HG03135 (cell line): ENCODE data around the gene UBXN6.

Source experiments
- ATAC-seq: cut with Tn5 transposase; IDR thresholded peaks from one replicate; pipeline ENCODE4 v1.9.1; 2021; ENCODE audit warnings: mild to moderate bottlenecking, moderate library complexity; ENCODE audit not compliant: unreplicated experiment

UBXN6 gene

DNA sequence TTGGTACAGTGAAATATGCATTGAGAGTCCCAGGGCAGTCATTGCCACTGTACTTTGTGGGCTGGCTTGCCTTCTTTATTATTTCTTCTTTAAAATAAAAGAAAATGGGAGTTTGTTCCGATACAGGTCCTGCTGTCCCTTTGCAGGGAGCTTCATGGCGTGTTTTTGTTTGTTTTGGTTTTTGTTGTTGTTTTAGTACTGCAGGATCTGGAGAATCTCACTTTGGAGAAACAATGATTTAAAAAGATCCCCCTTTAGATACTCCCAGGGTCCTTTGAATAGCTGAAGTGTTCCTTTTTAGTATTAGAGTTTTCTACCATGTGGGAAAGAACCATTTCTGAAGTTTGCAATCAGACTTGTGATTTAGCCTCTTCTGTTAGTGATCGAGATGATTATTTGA is 44.0 kb downstream of the UBXN6 start:
- no peak for ATAC-seq

- ATAC-seq: no peak
Observed at GRCh38 chr19:4409123-4409933, 48.3 kb downstream of the UBXN6 start.

- no peak for ATAC-seq
Observed at GRCh38 chr19:4406626-4407025, 51.0 kb downstream of the UBXN6 start.

GRCh38 chr19:4405977-4406376 is 51.6 kb downstream of the UBXN6 start:
- no peak for ATAC-seq

DNA sequence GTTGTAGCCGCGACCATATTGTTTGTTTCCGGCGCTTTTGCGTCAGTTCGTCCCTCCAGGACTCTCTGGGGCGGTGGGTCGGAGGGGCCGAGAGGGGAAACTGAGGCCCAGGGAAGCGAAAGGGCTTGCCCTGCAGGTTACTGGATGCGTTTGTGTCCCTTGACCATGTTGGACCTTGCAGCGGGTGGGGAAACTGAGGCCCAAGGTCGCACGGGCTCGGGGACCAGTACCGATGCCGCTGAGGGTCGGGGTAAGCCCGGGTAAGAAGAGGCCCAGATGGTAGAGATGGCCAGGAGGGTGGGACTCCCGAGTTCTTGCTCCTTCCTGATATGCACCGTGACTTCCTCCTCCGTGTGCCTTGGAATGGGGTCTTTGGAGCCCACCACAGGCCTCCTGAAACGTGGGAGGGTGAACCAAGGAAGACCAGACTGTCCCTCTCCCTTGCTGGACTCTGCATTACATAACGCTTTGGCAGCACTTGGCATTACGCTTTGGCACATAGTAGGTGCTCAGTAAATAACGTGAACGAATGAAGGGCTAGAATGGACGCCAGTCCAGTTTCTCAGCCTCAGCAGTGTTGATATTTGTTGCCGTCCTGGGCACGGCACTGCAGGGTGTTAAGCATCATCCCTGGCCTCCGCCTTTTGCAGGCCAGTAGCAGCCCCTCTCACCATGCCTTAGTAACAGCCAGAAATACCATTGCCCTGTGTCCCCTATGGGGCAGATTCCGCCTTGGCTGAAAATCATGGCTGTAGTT is 54.4 kb downstream of the UBXN6 start:
- no peak for ATAC-seq

DNA sequence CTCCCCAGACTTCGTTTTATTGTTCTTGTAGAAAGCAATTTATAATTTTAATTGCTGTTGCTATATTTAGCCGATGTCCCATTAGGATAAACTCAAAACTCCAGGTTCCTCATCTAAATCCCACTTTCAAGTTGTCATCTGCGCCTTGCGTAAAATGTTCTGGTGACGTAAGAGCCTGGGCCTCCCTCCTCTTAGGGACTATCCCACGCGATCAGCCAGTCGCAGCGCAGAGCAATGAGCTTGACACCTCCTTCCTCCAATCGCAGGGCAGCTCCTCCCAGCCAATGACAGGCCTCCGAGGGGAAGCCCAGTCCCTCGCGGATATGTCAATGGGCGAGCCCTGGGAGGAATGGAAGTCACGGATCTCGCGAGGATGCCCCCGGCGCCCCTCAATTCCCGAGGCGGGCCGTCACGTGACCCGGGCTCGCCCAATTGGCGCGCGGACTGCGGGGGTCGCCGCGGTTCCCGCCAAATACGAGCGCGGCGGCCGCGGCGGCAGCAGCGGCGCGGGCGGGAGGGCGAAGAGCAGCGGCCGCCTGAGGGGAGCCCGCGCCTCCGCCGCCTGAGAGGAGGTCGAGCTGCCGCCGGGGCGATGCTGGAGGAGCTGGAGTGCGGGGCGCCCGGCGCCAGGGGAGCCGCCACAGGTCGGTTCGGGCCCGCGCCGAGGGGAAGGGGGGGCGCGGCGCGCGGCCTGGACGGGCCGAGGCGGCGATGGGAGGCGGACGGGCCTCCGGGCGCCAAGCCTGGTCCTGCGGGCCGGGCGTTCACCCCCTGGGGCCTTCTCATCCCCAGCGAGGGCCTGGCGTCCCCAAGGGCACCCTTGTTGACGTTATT is 55.2 kb downstream of the UBXN6 start, which contains the start of gene CHAF1A:
Gene CHAF1A (plus strand): TSS at position 470 of the 834 bp plus-strand sequence. CDS start 123 bp downstream, at position 593.
- ATAC-seq: peak; percentile 79

GRCh38 chr19:4401769-4402170 is 55.8 kb downstream of the UBXN6 start:
- ATAC-seq: no peak

DNA sequence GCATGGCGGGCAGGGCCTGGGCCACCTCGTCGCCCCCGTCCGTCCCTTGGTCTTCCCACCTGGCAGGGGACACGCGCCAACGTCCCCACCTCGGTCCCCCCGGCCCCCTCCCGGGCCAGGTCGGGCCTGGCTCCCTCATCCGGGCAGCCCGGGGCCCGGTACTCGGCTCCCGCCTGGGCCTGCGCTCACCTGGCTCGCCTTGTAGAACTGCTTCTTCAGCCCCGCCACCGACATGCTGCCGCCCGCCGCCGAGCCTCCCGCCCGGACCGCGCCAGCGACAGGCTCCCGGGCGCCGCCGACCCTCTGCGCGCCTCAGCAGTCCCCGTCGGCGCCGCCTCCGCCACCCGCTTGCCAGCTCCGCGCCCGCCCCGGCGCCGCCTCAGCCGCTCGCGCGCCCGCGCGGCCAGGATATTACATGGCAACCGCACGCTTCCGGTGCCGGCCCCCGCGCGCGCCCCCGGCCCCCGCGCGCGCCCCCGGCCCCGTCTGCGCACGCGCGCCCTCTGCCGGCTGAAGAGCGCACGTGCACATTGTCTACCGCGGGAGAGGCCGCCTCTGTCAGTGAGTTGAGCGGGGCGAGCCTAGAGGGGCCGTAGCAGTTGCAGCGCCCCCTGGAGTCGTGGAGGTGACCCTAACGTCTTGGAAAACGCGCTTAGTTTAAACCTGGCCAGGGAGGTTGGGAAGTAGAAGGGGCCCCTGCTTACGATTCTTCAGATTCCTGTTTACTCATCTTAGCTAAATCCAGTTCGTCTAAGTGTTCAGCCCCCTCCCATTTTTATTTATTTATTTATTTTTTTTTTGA is 57.3 kb downstream of the UBXN6 start, which contains the start of gene SH3GL1:
Gene SH3GL1 (minus strand): TSS at position 413 of the 802 bp plus-strand sequence. CDS start 179 bp downstream, at position 234.
- ATAC-seq: peak; percentile 54

DNA sequence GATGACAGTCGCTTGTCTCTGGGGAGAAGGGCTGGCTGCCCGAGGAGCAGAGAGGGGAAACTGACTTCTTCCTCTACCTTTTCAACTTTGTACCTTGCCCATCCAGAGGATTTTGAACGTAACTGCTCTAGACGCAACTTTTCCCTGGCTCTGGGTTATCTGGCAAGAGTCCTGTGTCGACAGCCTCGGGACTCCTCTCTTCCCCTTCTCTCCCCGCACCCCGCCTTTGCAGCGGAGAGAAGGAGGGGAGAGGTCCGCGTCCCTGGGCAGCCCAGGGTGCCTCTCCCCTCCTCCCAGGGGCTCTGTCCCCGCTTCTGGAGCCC is 57.8 kb downstream of the UBXN6 start:
- ATAC-seq: peak; percentile 2

DNA sequence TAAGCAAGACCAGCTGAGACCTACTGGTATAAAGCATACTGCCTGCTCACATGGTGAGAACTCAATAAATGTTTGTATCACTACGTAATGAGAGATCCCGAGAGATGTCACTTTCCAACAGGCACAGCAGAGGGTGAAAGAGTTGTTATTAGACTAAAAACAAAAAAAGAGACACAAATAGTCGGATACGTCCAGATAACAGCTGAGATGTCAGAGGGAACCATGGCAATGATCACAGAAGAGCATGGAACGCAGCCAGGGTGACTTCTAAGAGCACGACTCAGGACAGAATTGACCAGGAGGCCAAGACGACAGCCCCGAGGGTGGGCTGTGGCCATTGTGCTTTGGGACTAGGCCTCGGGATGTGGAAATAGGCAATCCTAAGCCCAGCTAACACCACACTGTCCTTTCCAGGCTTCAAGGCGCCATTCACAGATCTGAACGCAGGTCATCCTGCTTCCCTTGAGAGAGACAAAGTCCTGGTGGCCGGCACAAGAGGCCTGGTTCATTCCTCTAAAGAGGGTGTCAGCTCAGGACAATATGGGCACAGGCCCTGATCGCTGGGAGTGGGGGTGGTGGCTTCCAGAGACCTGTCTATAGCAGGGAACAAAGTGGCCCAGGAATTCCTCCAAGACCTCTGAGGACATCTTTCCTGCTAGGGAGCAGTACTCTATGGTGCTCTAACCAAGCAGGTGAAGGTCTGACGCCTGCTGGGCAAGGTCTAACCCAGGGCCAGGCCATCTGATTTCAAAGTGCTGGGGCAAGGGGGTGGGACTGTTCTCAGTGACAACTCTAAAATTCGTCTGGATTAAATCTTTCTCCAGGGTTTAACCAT is 60.4 kb downstream of the UBXN6 start:
- no peak for ATAC-seq
